Keratinocyte (primary cell): ENCODE data around the gene DCUN1D2. TPM values are rescaled to one million over a fixed set of nuclear protein-coding genes. Genes with fewer than 3 reads are reported as not detected.

Experiments
- DNase-seq: peaks from one replicate; pipeline ENCODE4 v3.0.0-alpha.2; 2011; ENCODE audit warnings: low read depth, missing footprints, low spot score
- FAIRE-seq: peaks from 2 replicates; lab custom pipeline; 2011; peaks lifted over from hg19 to GRCh38; lab: Jason Lieb, UNC
- H2AFZ ChIP-seq: 2 replicates; pipeline ENCODE4 v1.6.0; 2012; ENCODE audit warnings: low read length, control low read depth, inconsistent platforms; ENCODE audit not compliant: control insufficient read depth
- H3K27ac ChIP-seq: 2 replicates; pipeline ENCODE4 v1.5.1; 2011; ENCODE audit warnings: low read length; ENCODE audit not compliant: control insufficient read depth, insufficient read depth
- H3K27me3 ChIP-seq: 3 replicates; pipeline ENCODE4 v1.6.0; 2011; ENCODE audit warnings: low read length; ENCODE audit not compliant: control insufficient read depth, insufficient read depth; ENCODE audit errors: extremely low read depth
- H3K36me3 ChIP-seq, 2 experiments: 2 replicates in 1 of 2; 3 replicates in 1 of 2; pipeline ENCODE4 v1.5.1; 2011; ENCODE audit warnings: low read length in 2 of 2, mild to moderate bottlenecking in 1 of 2; ENCODE audit not compliant: control insufficient read depth in 2 of 2, insufficient read depth in 2 of 2; ENCODE audit errors: extremely low read depth in 1 of 2
- H3K4me1 ChIP-seq: 3 replicates; pipeline ENCODE4 v1.5.1; 2011; ENCODE audit warnings: low read length; ENCODE audit not compliant: control insufficient read depth, insufficient read depth; ENCODE audit errors: extremely low read depth
- H3K4me2 ChIP-seq: 3 replicates; pipeline ENCODE4 v1.6.0; 2011; ENCODE audit warnings: low read depth, low read length; ENCODE audit not compliant: control insufficient read depth, insufficient read depth; ENCODE audit errors: extremely low read depth
- H3K4me3 ChIP-seq, 3 experiments: fragments of 200-600 bp in 1 of 3; sonication (generic) in 1 of 3; 2 replicates in 2 of 3; 3 replicates in 1 of 3; pipeline ENCODE4 v1.5.1; 2011 to 2016; ENCODE audit warnings: low read length in 3 of 3, mild to moderate bottlenecking in 3 of 3, control low read depth in 2 of 3, inconsistent platforms in 1 of 3, low read depth in 1 of 3, mixed read lengths in 1 of 3, mixed run types in 1 of 3, moderate library complexity in 1 of 3; ENCODE audit not compliant: control insufficient read depth in 2 of 3, insufficient read depth in 2 of 3; ENCODE audit errors: extremely low read depth in 1 of 3
- H3K79me2 ChIP-seq: 2 replicates; pipeline ENCODE4 v1.6.0; 2012; ENCODE audit warnings: low read length; ENCODE audit not compliant: control insufficient read depth, insufficient read depth
- H3K9ac ChIP-seq: 3 replicates; pipeline ENCODE4 v1.6.0; 2011; ENCODE audit warnings: low read length; ENCODE audit not compliant: control insufficient read depth, insufficient read depth; ENCODE audit errors: extremely low read depth
- H3K9me1 ChIP-seq: 3 replicates; pipeline ENCODE4 v1.6.0; 2011; ENCODE audit warnings: low read length; ENCODE audit not compliant: control insufficient read depth, insufficient read depth; ENCODE audit errors: extremely low read depth
- H3K9me3 ChIP-seq: 2 replicates; pipeline ENCODE4 v1.5.1; 2012; ENCODE audit warnings: low read depth, low read length; ENCODE audit not compliant: control insufficient read depth
- H4K20me1 ChIP-seq: 3 replicates; pipeline ENCODE4 v1.6.0; 2011; ENCODE audit warnings: low read length; ENCODE audit not compliant: control insufficient read depth, insufficient read depth; ENCODE audit errors: extremely low read depth
- CTCF ChIP-seq, 3 experiments: IDR thresholded peaks in 1 of 3; conservative IDR thresholded peaks in 1 of 3; optimal IDR thresholded peaks in 1 of 3; 2 replicates in 2 of 3; 3 replicates in 1 of 3; pipeline versions ENCODE3 to v1.5.1; 2011; ENCODE audit warnings: low read length in 3 of 3, mild to moderate bottlenecking in 3 of 3, moderate library complexity in 2 of 3, control low read depth in 1 of 3, inconsistent platforms in 1 of 3; ENCODE audit not compliant: insufficient read depth in 2 of 3; ENCODE audit errors: extremely low read depth in 1 of 3
- EZH2 ChIP-seq: IDR thresholded peaks from one replicate; pipeline ENCODE4 v1.6.1; 2012; ENCODE audit warnings: inconsistent platforms, mild to moderate bottlenecking, low read length, moderate library complexity
- dilution Hi-C: fragments of 300-500 bp; cut with MboI; formaldehyde crosslinking; loops from one replicate; pipeline ENCODE4 v1.7.0; 2020; ENCODE audit warnings: low sequenced_read_pairs; ENCODE audit not compliant: extremely low pct_ligation_motif_present
- polyA plus RNA-seq, 5 experiments: library from polyadenylated mRNA; depleted of rRNA in 3 of 5; stranded (reverse) in 3 of 5; stranded (forward) in 1 of 5; unstranded in 1 of 5; fragments of >200 nt; gene quantifications; 1 replicate in 1 of 5; 2 replicates in 3 of 5; 3 replicates in 1 of 5; pipeline versions ENCODE4 v1.2.1 to v1.2.3, GENCODE V29; 2011 to 2012; ENCODE audit warnings: missing spikeins in 2 of 5, low read depth in 1 of 5, low replicate concordance in 1 of 5

The DCUN1D2 gene
- polyA plus RNA-seq, 1 donor (not counting 4 experiments of a cell fraction or from before 2014, with no cell fraction given) = 9.1 TPM

DNA sequence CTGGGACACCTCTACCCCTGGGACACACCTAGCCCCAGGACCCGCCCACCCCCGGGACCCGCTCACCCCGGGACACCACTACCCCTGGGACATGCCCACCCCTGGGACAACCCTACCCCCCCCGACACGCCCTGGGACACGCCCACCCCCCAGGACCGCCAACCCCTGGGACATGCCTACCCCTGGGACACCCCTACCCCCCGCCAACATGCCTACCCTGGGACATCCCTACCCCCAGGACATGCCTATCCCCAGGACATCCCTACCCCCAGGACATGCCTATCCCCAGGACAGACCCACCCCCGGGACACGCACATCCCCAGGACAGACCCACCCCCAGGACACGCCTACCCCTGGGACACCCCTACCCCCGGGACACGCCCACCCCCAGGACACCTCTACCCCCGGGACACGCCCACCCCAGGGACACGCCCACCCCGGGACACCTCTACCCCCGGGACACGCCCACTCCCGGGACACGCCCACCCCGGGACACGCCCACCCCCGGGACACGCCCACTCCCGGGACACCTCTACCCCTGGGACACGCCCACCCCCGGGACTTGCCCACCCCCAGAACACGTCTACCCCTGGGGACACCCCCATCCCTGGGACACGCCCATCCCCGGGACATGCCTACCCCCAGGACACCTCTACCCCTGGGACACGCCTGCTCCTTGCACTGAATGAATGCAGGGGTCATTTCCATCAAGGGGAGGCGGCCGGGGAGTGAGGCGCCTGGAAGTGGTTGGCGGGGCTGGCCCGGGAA is 69.5 kb downstream of the DCUN1D2 start:
- no peaks in the 10 kb centered on the region for H3K9me3 ChIP-seq
- FAIRE-seq (no peak), DNase-seq (no peak)
- dilution Hi-C loops = no loop called here
- no peak overlapping the region for H3K4me3 ChIP-seq
- no peak overlapping the region for H3K27ac ChIP-seq
- no peaks in the 10 kb centered on the region for H3K4me1 ChIP-seq
- no peaks in the 10 kb centered on the region for H4K20me1 ChIP-seq
- no peaks in the 10 kb centered on the region for H3K79me2 ChIP-seq
- no peak overlapping the region for H3K9ac ChIP-seq
- no peak overlapping the region for H3K4me2 ChIP-seq
- H3K27me3 ChIP-seq = peaks cover 3% of the 10 kb centered on the region
- TF ChIP-seq CTCF (optimal IDR thresholded peaks at IDR 0.05 in 1 of 3, IDR thresholded peaks at IDR 0.05 in 1 of 3, conservative IDR thresholded peaks at IDR 0.05 in 1 of 3; ENCODE audit: extremely low read depth in 1 of 3, insufficient read depth in 2 of 3, low read length in 3 of 3) = no peak
- no peak for TF ChIP-seq EZH2
- no peak overlapping the region for H2AFZ ChIP-seq
- no peaks in the 10 kb centered on the region for H3K36me3 ChIP-seq
- no peaks in the 10 kb centered on the region for H3K9me1 ChIP-seq

DNA sequence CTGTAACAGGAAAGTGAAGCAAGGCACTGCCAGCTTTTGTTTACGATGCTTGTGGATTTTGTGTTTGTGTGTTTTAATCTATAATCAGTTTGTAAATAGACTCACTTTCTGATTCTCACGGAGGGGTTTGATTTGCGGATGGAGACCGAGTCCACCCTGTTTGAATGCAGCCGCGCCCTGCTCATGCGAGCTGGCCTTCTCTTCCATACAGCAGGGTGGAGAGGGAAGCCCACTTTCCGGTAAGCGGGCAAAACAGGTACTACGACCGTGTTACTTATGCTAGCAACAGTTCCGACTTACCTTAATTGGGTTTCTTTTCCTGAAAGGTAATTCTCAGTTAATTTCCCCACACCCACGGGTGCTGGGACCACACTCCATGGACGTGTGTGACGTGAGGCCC is 70.3 kb downstream of the DCUN1D2 start:
- Histone ChIP-seq H3K9ac (no peak overlapping the region), H3K9me1 (no peaks in the 10 kb centered on the region), H3K27me3 (peaks cover 3% of the 10 kb centered on the region), H2AFZ (no peak overlapping the region), H3K36me3 (no peaks in the 10 kb centered on the region), H4K20me1 (no peaks in the 10 kb centered on the region), H3K4me2 (no peak overlapping the region), H3K9me3 (no peaks in the 10 kb centered on the region), H3K4me3 (no peak overlapping the region), H3K4me1 (no peaks in the 10 kb centered on the region), H3K79me2 (no peaks in the 10 kb centered on the region), H3K27ac (no peak overlapping the region)
- no peak for TF ChIP-seq EZH2
- TF ChIP-seq CTCF (optimal IDR thresholded peaks at IDR 0.05 in 1 of 3, IDR thresholded peaks at IDR 0.05 in 1 of 3, conservative IDR thresholded peaks at IDR 0.05 in 1 of 3; ENCODE audit: extremely low read depth in 1 of 3, insufficient read depth in 2 of 3, low read length in 3 of 3) = no peak
- DNase-seq = no peak
- FAIRE-seq = no peak
- dilution Hi-C loops = no loop called here
